Adrenal gland (tissue), 12 donors: ENCODE measurements around the gene TMIGD3. TPM values are rescaled to one million over a fixed set of nuclear protein-coding genes. Genes with fewer than 3 reads are reported as not detected.
A peak's percentile ranks its signal among the peaks of the same experiment; 100 is the strongest.

ENCODE experiments used
- DNase-seq, 7 donors: peaks; one replicate each; pipeline ENCODE4 v3.0.0-alpha.2; 2019 to 2020
- H3K27ac ChIP-seq, 5 donors: fragments of 200-600 bp; sonication (generic) in 4 of 5; 1 replicate in 3 of 5; 2 replicates in 2 of 5; pipeline versions ENCODE4 v1.5.1 to v1.8.0; 2016 to 2020; ENCODE audit warnings: mild to moderate bottlenecking in 1 of 5
- H3K27me3 ChIP-seq: fragments of 200-600 bp; 2 replicates; pipeline ENCODE4 v1.8.0; 2021
- H3K36me3 ChIP-seq, 2 donors: fragments of 200-600 bp; replicated peaks in 1 of 2; 1 replicate in 1 of 2; 2 replicates in 1 of 2; pipeline versions ENCODE4 v1.5.1 to v1.8.0; 2018 to 2022
- H3K4me1 ChIP-seq, 2 donors: fragments of 200-600 bp; replicated peaks in 1 of 2; 1 replicate in 1 of 2; 2 replicates in 1 of 2; pipeline versions ENCODE4 v1.5.1 to v1.8.0; 2018 to 2021
- H3K4me3 ChIP-seq, 4 donors: fragments of 200-600 bp; sonication (generic) in 3 of 4; one replicate each; pipeline ENCODE4 v1.5.1; 2016 to 2018
- H3K9me3 ChIP-seq, 3 donors: fragments of 200-600 bp; sonication (generic) in 1 of 3; replicated peaks in 1 of 3; 1 replicate in 2 of 3; 2 replicates in 1 of 3; pipeline versions ENCODE4 v1.5.1 to v1.8.0; 2016 to 2021
- POLR2A ChIP-seq, 2 donors: fragments of 450-650 bp; IDR thresholded peaks; one replicate each; pipeline ENCODE4 v1.6.1; 2017; ENCODE audit warnings: antibody characterized with exemption in 2 of 2, mild to moderate bottlenecking in 2 of 2, moderate library complexity in 1 of 2
- WGBS, 4 donors: extraction: QIAGEN DNeasy Blood & Tissue Kit in 2 of 4; methylation state at CpG; one replicate each; pipeline versions ENCODE4 v1.1.5 to v1.1.7; 2013 to 2017; 5-methylcytosine and 5-hydroxymethylcytosine counted together
- intact Hi-C, 2 donors: fragments of 100-400 bp; cut with DNase I; formaldehyde crosslinking; loops; one replicate each; pipeline versions ENCODE4 v1.14.1 to v1.15.0; 2022 to 2023
- polyA plus RNA-seq, 3 donors: library from polyadenylated mRNA; stranded (reverse); fragments of 200-250 nt in 2 of 3; fragments of 350-450 nt in 1 of 3; fragmentation: Illumina TruSeq in 1 of 3; extraction: RNeasy Lipid Tissue Mini Kit (QIAGEN cat#74804) in 1 of 3; gene quantifications; one replicate each; pipeline ENCODE4 v1.2.3, GENCODE V29; 2013 to 2014
- total RNA-seq, 9 donors: library from RNA; depleted of rRNA in 4 of 9; stranded (reverse); fragments of >200 nt in 4 of 9; fragments of 120-200 nt in 1 of 9; fragmentation: NEBNext Ultra II Directional in 1 of 9; extraction: Animal tissue kit (Norgen Biotek cat#: 25700) in 1 of 9; gene quantifications; one replicate each; pipeline versions ENCODE4 v1.1.0 to v1.2.4, GENCODE V29; 2013 to 2023
- TF ChIP-seq, protein P1 (sequence below), 6 experiments: fragments of 450-650 bp in 4 of 6; fragments of 200-600 bp in 2 of 6; sonication (generic) in 1 of 6; IDR thresholded peaks; 1 replicate in 5 of 6; 2 replicates in 1 of 6; pipeline versions ENCODE4 v1.5.1 to v1.8.0; 2016 to 2021; ENCODE audit warnings: antibody characterized with exemption in 6 of 6, mild to moderate bottlenecking in 2 of 6, moderate library complexity in 1 of 6
- donor health status: healthy with polysubstance abuse.
- donor health status: Bipolar disorder and iron deficiency.
- donor health status: DM: yes; HTN: yes; CAD: no.
- donor health status: DM: no; HTN: no; CAD: no.
- donor health status: DM: no; HTN: no; CAD: no.
- donor health status: DM: yes; HTN: yes; CAD: no.

The TMIGD3 gene
- total and polyA plus RNA-seq, 12 donors: 2.4 to 53.8 (median 24.8) TPM

GRCh38 chr1:111515291-111516004, 12.0 kb upstream of the TMIGD3 start:
- Histone ChIP-seq H3K4me1 (peaks cover 7 to 20% of the 10 kb centered on the region in 2 donors), H3K9me3 (no peaks in the 10 kb centered on the region), H3K27me3 (no peaks in the 10 kb centered on the region), H3K36me3 (no peaks in the 10 kb centered on the region), H3K27ac (peak overlapping the region in 4 of 5 donors; percentile 34 to 92 (median 68)), H3K4me3 (peak overlapping the region in 1 of 4 donors; percentile 47)
- peak; percentile 49 to 81 (median 60) for DNase-seq
- WGBS, 4 donors: 39 to 77% (median 51%) methylated on average over 7 to 40 of the region's 40 CpGs
- TF ChIP-seq, protein P1, sequence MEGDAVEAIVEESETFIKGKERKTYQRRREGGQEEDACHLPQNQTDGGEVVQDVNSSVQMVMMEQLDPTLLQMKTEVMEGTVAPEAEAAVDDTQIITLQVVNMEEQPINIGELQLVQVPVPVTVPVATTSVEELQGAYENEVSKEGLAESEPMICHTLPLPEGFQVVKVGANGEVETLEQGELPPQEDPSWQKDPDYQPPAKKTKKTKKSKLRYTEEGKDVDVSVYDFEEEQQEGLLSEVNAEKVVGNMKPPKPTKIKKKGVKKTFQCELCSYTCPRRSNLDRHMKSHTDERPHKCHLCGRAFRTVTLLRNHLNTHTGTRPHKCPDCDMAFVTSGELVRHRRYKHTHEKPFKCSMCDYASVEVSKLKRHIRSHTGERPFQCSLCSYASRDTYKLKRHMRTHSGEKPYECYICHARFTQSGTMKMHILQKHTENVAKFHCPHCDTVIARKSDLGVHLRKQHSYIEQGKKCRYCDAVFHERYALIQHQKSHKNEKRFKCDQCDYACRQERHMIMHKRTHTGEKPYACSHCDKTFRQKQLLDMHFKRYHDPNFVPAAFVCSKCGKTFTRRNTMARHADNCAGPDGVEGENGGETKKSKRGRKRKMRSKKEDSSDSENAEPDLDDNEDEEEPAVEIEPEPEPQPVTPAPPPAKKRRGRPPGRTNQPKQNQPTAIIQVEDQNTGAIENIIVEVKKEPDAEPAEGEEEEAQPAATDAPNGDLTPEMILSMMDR (IDR thresholded peaks at IDR 0.05): no peak
- TF ChIP-seq POLR2A (IDR thresholded peaks at IDR 0.05): no peak
- intact Hi-C loops: loop anchor here in 1 of 2 donors (10.0 kb wide), 1 partner anchor 139 kb away; no protein-coding TSS in a partner anchor

- no peak overlapping the region for H3K4me3 ChIP-seq
- TF ChIP-seq POLR2A (IDR thresholded peaks at IDR 0.05): no peak
- TF ChIP-seq, protein P1 (IDR thresholded peaks at IDR 0.05): no peak
- H3K4me1 ChIP-seq: peaks cover 21 to 39% of the 10 kb centered on the region in 2 donors
- peak in 5 of 7 donors; percentile 41 to 69 (median 51) for DNase-seq
- peak overlapping the region in 1 of 5 donors; percentile 30 for H3K27ac ChIP-seq
- H3K9me3 ChIP-seq: no peaks in the 10 kb centered on the region
- H3K27me3 ChIP-seq: no peaks in the 10 kb centered on the region
- no peaks in the 10 kb centered on the region for H3K36me3 ChIP-seq
- 38 to 51% (median 44%) methylated on average over 8 of the region's 8 CpGs for WGBS, 4 donors
- intact Hi-C loops: loop anchor here in 1 of 2 donors (10.0 kb wide), 1 partner anchor 141 kb away; no protein-coding TSS in a partner anchor
Measured at GRCh38 chr1:111513410-111514020, 10.1 kb upstream of the TMIGD3 start.

GRCh38 chr1:111512931-111513330, 9.5 kb upstream of the TMIGD3 start:
- no peak for TF ChIP-seq POLR2A (IDR thresholded peaks at IDR 0.05)
- TF ChIP-seq, protein P1 (IDR thresholded peaks at IDR 0.05): no peak
- Histone ChIP-seq H3K27me3 (no peaks in the 10 kb centered on the region), H3K9me3 (no peaks in the 10 kb centered on the region), H3K36me3 (no peaks in the 10 kb centered on the region), H3K27ac (peak overlapping the region in 1 of 5 donors; percentile 19), H3K4me3 (no peak overlapping the region), H3K4me1 (peaks cover 26 to 44% of the 10 kb centered on the region in 2 donors)
- WGBS, 4 donors: 68 to 94% (median 77%) methylated on average over 3 of the region's 3 CpGs
- intact Hi-C loops: loop anchor here in 1 of 2 donors (10.0 kb wide), 1 partner anchor 142 kb away; no protein-coding TSS in a partner anchor
- DNase-seq: no peak

- Histone ChIP-seq H3K36me3 (no peaks in the 10 kb centered on the region), H3K4me3 (no peak overlapping the region), H3K4me1 (peaks cover 32 to 50% of the 10 kb centered on the region in 2 donors), H3K27ac (peak overlapping the region in 1 of 5 donors; percentile 19), H3K27me3 (no peaks in the 10 kb centered on the region), H3K9me3 (no peaks in the 10 kb centered on the region)
- TF ChIP-seq, protein P1 (IDR thresholded peaks at IDR 0.05): no peak
- TF ChIP-seq POLR2A (IDR thresholded peaks at IDR 0.05): no peak
- intact Hi-C loops: loop anchor here in 1 of 2 donors (10.0 kb wide), 1 partner anchor 142 kb away; no protein-coding TSS in a partner anchor
- DNase-seq: no peak
- WGBS, 4 donors: 89 to 94% (median 90%) methylated on average over 5 of the region's 5 CpGs
Measured at GRCh38 chr1:111512132-111512889, 8.9 kb upstream of the TMIGD3 start.
